A673 (cell line): ENCODE data around the gene TADA3. TPM values are rescaled to one million over a fixed set of nuclear protein-coding genes. Genes with fewer than 3 reads are reported as not detected.
A peak's percentile ranks its signal among the peaks of the same experiment; 100 is the strongest.

Experiments
- BruUV-seq: library from RNA; stranded (reverse); fragments of 400-500 nt; replicated peaks from 2 replicates; lab custom pipeline; 2021; lab: Mats Ljungman, UMichigan
- CTCF ChIA-PET: fragments of 300-600 bp; sonication (Branson Sonifier 250); formaldehyde crosslinking; loops from one replicate; lab custom pipeline; 2022; ENCODE audit warnings: antibody characterized with exemption; lab: Charles Lee
- POLR2A ChIA-PET: fragments of 300-600 bp; sonication (Branson Sonifier 250); formaldehyde crosslinking; loops from one replicate; lab custom pipeline; 2022; ENCODE audit warnings: antibody characterized with exemption; ENCODE audit not compliant: low non-redundant PET; lab: Charles Lee
- DNase-seq: peaks from one replicate; pipeline ENCODE4 v3.0.0-alpha.2; 2015; ENCODE audit warnings: low spot score
- H3K27ac ChIP-seq: fragments of 200-600 bp; sonication (generic); 2 replicates; pipeline ENCODE4 v1.5.1; 2016; ENCODE audit warnings: mixed run types, low read depth, mild to moderate bottlenecking, mixed read lengths, antibody characterized with exemption, low read length; ENCODE audit not compliant: poor library complexity, severe bottlenecking
- H3K27me3 ChIP-seq: fragments of 200-600 bp; sonication (generic); replicated peaks from 2 replicates; pipeline ENCODE4 v1.6.1; 2017; ENCODE audit warnings: mixed run types, low read depth, mild to moderate bottlenecking, mixed read lengths, antibody characterized with exemption, low read length; ENCODE audit not compliant: insufficient read depth, poor library complexity
- H3K36me3 ChIP-seq: fragments of 200-600 bp; sonication (generic); 2 replicates; pipeline ENCODE4 v1.6.1; 2016; ENCODE audit warnings: mixed run types, mild to moderate bottlenecking, mixed read lengths, antibody characterized with exemption, low read length; ENCODE audit not compliant: insufficient read depth, poor library complexity, severe bottlenecking
- H3K4me1 ChIP-seq: fragments of 200-600 bp; sonication (generic); 2 replicates; pipeline ENCODE4 v1.6.1; 2017; ENCODE audit warnings: mixed run types, mild to moderate bottlenecking, mixed read lengths, antibody characterized with exemption, low read length; ENCODE audit not compliant: insufficient read depth, poor library complexity, severe bottlenecking
- H3K4me3 ChIP-seq: fragments of 200-600 bp; sonication (generic); 2 replicates; pipeline ENCODE4 v1.5.1; 2016; ENCODE audit warnings: low read depth, mixed run types, mild to moderate bottlenecking, mixed read lengths, low read length; ENCODE audit not compliant: poor library complexity, severe bottlenecking
- H3K9me3 ChIP-seq: fragments of 200-600 bp; sonication (generic); 2 replicates; pipeline ENCODE4 v1.6.1; 2016; ENCODE audit warnings: mixed run types, low read depth, mild to moderate bottlenecking, mixed read lengths, antibody characterized with exemption, low read length; ENCODE audit not compliant: poor library complexity, severe bottlenecking
- EZH2 ChIP-seq: fragments of 200-600 bp; sonication (generic); IDR thresholded peaks from 2 replicates; pipeline ENCODE4 v1.6.1; 2017; ENCODE audit warnings: borderline replicate concordance, low read depth, mild to moderate bottlenecking, mixed read lengths, antibody characterized with exemption, low read length; ENCODE audit not compliant: poor library complexity, severe bottlenecking
- intact Hi-C: fragments of 100-400 bp; cut with micrococcal nuclease; formaldehyde crosslinking; loops from one replicate; pipeline ENCODE4 v1.10.0; 2022; ENCODE audit not compliant: unreplicated experiment
- total RNA-seq: library from RNA; stranded (reverse); gene quantifications from 2 replicates; pipeline ENCODE4 v1.2.3, GENCODE V29; 2021
- TF ChIP-seq, protein P1 (sequence below): fragments of 300-800, 200-600 bp; sonication (generic); conservative IDR thresholded peaks from 2 replicates; pipeline ENCODE4 v1.5.1; 2017; ENCODE audit warnings: low read depth, mild to moderate bottlenecking, antibody characterized with exemption, low read length, moderate library complexity, mixed read lengths

Gene TADA3
- total RNA-seq, 1 experiment from 2014 or later = 46.1 TPM

- Histone ChIP-seq H3K4me1 (peaks cover 10% of the 10 kb centered on the region), H3K27me3 (no peaks in the 10 kb centered on the region), H3K36me3 (peaks cover 41% of the 10 kb centered on the region), H3K4me3 (no peak overlapping the region), H3K27ac (no peak overlapping the region), H3K9me3 (no peaks in the 10 kb centered on the region)
- TF ChIP-seq EZH2 = no peak
- TF ChIP-seq, protein P1, sequence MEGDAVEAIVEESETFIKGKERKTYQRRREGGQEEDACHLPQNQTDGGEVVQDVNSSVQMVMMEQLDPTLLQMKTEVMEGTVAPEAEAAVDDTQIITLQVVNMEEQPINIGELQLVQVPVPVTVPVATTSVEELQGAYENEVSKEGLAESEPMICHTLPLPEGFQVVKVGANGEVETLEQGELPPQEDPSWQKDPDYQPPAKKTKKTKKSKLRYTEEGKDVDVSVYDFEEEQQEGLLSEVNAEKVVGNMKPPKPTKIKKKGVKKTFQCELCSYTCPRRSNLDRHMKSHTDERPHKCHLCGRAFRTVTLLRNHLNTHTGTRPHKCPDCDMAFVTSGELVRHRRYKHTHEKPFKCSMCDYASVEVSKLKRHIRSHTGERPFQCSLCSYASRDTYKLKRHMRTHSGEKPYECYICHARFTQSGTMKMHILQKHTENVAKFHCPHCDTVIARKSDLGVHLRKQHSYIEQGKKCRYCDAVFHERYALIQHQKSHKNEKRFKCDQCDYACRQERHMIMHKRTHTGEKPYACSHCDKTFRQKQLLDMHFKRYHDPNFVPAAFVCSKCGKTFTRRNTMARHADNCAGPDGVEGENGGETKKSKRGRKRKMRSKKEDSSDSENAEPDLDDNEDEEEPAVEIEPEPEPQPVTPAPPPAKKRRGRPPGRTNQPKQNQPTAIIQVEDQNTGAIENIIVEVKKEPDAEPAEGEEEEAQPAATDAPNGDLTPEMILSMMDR = no peak
- CTCF ChIA-PET = no interaction called here
- DNase-seq = no peak
- intact Hi-C loops = no loop called here
- POLR2A ChIA-PET = no interaction called here
- BruUV-seq = no TSS peak
Observed at GRCh38 chr3:9787714-9788113, 4.6 kb downstream of the TADA3 start.

GRCh38 chr3:9786825-9787669 is 5.2 kb downstream of the TADA3 start:
- DNase-seq = no peak
- intact Hi-C loops = no loop called here
- H3K9me3 ChIP-seq = no peaks in the 10 kb centered on the region
- no TSS peak for BruUV-seq
- peaks cover 41% of the 10 kb centered on the region for H3K36me3 ChIP-seq
- no peaks in the 10 kb centered on the region for H3K27me3 ChIP-seq
- TF ChIP-seq, protein P1 = peak; percentile 64
- no peak for TF ChIP-seq EZH2
- H3K4me1 ChIP-seq = peaks cover 10% of the 10 kb centered on the region
- no peak overlapping the region for H3K27ac ChIP-seq
- H3K4me3 ChIP-seq = no peak overlapping the region
- CTCF ChIA-PET = no interaction called here
- POLR2A ChIA-PET = no interaction called here

DNA sequence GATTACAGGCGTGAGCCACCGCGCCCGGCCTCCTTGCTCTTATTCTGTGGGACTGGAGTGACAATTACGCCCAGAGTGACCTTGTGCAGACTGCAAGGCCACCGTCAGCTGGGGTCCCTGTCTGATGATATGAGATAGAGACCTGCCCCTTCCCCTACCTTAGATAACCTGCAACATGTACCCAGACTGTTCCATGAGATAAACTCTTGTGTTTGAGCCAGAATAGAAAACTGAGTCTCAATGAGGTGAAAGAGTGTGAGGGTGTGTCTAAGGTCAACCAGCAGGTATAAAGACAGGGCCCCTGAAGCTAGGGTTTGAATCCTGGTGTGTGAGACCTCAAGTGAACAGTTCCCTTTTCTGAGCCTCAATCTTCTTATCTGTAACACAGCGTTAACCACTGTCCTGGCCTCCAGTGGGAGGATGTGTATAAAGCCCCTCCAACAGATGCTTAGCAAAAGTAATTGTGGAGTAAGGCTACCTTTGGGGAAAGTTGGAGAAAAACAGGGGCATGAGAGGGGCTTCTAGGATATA is 6.0 kb downstream of the TADA3 start:
- POLR2A ChIA-PET = no interaction called here
- H3K9me3 ChIP-seq = no peaks in the 10 kb centered on the region
- peaks cover 4% of the 10 kb centered on the region for H3K4me1 ChIP-seq
- TF ChIP-seq, protein P1 = no peak
- no peak for TF ChIP-seq EZH2
- H3K36me3 ChIP-seq = peaks cover 41% of the 10 kb centered on the region
- intact Hi-C loops = no loop called here
- CTCF ChIA-PET = no interaction called here
- no peak for DNase-seq
- no peak overlapping the region for H3K27ac ChIP-seq
- H3K4me3 ChIP-seq = no peak overlapping the region
- no TSS peak for BruUV-seq
- H3K27me3 ChIP-seq = no peaks in the 10 kb centered on the region
